Daoy (cell line): ENCODE results near the gene MSRB3. TPM values are rescaled to one million over a fixed set of nuclear protein-coding genes. Genes with fewer than 3 reads are reported as not detected.

Experiments used
- DNase-seq: peaks from one replicate; pipeline ENCODE4 v3.0.0-alpha.2; 2015; ENCODE audit warnings: low read depth
- total RNA-seq: library from RNA; depleted of rRNA; stranded (reverse); fragments of >200 nt; shearing (Covaris generic); gene quantifications from 2 replicates; pipeline ENCODE4 v1.2.3, GENCODE V29; 2014

MSRB3 gene
- total RNA-seq, 1 experiment from 2014 or later = 25.3 TPM

DNA sequence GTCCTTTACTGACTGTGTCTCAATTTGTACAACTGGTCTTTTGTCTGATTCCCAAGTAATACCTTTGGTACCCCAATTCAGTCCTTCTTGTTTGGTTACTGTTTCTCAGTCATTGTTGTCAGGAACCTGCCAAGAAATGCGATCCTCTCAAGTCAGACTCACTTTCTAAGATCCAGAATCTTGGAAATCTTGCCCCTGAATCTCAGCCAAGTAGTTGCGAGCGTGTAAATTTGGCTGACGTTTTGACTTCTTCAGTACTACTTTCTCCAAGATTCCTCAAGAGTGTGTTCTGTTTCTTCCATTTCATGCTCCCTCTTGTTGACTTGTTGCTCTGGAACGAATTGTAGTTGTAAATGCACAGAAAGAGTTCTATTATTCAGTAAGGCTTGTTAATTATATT, 114.0 kb downstream of the MSRB3 start:
- no peak for DNase-seq

- no peak for DNase-seq
These were observed 124.7 kb downstream of the MSRB3 start for GRCh38 chr12:65403188-65403587.

DNA sequence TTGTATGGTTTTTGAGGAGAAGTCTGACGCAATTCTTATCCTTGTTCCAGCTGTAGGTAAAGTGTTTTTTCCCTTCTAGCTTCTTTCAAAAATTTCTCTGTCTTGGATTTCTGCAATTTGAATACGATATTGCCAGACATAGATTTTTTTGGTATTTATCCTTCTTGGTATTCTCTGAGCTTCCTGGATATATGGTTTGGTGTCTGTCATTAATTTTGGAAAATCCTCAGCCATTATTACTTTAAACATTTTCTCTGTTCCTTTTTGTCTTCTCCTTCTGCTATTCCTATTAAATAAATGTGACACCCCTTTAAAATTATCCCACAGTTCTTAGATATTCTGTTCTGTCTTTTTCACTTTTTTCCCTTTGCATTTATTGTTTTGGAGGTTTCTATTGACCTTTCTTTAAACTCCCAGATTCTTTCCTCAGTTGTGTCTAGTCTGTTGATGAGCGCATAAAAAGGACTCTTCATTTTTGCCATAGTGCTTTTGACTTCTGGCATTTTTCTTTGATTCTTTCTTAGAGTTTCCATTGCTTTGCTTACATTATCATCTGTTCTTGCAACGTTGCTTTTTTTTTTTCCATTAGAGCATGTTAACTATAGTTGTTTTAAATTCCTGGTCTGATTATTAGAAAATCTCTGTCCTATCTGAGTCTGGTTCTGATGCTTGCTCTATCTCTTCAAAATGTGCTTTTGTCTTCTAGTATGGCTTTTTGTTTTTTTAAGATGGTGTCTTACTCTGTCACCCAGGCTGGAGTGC, 129.1 kb downstream of the MSRB3 start:
- no peak for DNase-seq

GRCh38 chr12:65408441-65408840, 130.0 kb downstream of the MSRB3 start:
- DNase-seq = no peak

DNA sequence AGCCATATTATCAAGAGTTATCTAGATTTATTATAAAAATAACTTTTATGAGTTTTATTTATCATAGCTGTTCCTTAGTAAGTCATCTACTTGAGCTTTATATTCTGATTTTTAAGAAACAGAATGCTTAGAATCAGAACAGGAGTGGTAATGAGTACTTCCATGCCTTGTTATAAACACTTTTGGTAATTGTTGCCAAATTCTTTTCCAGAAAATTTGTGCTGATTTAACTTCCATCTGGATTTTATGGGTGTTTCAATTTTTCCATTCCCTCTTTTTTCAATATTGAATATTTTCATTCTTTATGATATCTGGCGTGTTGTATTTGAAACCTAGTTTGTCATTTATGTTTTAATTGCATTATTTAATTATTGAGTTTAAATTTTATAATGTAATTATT, 131.2 kb downstream of the MSRB3 start:
- DNase-seq = no peak

DNA sequence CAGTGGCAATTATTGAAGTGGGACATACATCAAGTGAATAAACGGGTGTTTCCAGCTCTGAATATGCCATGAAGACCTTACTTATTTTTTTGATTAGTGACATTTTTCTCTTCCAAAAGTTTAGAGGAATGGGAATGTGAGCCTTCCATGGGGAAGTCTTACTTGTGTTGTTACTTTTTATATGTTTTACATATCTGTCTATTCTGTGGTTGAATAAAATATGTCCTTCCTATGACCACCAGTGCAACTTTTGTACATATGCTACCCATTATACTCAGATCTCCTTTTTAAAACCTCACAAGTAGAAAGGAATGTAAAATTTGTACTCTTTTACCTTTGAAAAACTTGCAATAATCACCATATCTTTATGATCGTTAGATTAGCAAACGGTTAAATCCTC, 132.7 kb downstream of the MSRB3 start:
- DNase-seq = no peak

DNA sequence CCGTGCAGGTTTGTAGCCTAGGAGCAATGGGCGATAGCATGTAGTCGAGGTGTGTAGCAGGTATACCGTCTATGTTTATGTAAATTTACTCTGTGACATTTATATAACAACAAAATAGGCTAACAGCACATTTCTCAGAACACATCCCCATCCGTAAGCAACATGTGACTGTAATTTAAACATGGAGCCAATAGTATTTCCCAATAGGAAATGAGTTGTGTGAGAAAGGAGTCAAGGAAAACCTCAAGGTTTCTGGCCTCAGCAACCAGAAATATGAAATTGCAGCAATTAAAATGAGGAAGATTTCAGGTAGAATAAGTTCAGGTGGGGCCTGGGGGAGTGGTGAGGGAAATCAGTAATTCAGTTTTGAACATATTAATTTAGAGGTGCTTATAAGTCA, 136.0 kb downstream of the MSRB3 start:
- no peak for DNase-seq

DNA sequence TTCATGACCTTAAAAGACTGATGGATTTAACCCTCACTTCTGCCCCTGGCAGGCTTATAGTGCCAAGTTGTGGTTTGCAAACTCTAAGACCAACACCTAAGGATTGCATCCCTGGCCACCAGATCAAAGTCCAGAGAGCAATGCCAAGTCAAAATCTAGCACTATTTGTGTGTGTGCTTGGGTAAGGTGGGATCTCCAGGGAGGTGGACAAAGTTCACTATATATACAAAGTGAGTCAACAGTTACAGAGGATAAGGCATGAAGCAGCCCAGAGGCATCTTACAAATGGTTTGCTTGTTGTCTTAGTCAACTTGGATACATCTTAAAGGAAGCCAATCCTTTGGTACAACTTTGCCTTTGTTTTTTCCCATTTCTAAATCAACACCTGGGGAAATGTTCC, 137.3 kb downstream of the MSRB3 start:
- no peak for DNase-seq

DNA sequence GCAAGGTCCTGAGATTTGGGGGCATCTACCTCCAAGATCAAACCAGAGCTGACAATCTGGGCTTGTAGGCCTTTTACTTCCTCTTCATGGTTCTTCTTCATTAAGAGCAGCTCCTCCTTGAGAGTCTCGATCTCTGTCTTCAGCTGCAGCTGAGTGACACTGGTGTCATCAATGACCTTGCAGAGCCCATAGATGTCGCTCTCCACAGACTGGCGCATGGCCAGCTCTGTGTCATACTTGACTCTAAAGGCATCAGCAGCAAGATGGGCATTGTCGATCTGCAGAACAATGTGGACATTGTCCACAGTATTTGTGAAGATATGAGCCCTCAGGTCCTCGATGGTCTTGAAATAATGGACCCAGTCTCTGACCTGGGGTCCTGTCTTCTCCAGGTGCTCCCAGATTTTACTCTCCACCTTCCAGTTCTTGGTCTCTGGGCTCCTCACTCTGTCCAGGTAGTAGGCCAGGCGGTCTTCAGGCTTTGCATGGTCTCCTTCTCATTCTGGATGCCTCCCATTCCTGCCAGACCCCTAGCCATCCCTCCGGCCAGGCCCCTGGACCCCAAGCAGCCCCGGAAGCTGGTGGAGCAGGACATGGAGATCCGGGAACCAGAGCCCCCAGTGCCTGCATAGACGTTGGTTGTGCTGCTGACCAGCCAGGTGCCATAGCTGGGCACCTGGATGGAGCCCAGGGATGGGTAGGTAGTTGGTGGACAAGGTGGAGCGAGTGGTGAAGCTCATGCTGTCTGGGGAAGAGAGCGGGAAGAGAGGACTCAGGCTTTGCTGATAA, 141.0 kb downstream of the MSRB3 start:
- DNase-seq = no peak

DNA sequence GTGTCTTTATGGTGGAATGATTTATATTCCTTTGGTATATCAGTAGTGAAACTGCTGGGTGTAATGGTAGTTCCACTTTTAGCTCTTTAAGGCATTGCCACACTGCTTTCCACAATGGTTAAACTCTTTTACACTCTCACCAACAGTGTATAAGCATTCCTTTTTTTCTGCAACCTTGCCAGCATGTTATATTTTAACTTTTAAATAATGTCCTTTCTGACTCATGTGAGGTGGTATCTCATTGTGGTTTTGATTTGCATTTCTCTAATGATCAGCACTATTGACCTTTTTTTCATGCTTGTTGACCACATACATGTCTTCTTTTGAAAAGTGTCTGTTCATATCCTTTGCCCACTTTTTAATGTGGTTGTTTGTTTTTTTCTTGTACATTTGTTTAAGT, 142.5 kb downstream of the MSRB3 start:
- no peak for DNase-seq

DNA sequence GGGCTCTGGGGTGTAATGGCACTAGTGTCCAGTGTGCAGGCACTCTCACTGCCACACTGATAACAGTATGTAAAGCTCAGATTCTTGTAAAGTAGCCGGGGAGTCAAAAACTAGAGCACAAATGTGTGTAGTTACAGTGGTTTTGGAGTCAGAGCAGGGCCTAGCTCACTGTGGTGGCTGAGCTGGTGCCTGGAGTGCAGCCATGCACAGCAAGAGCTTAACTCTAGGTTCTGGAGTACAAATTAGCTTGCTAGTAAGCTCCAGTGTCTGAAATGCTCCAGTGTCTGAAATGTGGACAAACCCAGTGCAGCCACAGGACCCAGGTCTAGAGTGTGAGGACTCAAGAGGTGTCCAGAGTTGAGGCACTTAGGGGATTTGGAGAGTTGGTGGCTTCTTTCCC, 149.2 kb downstream of the MSRB3 start:
- DNase-seq = no peak

DNA sequence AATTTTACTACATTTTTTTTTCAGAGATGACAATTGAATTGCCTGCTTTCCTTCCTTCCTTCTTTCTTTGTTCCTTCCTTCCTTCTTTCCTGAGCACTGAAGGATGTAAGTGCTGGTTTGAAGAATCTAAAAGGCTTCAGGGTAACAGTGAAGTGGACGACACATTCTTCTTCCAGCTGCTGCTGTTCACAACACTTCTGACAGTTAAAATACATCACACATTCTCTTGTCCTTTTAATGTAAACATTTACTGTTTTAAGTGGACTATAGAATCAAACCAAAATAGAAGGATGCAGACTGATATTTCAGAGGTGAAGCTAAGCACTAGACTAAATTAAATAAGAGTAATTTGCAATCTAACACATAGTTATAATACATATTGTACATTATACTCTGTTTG, 151.5 kb downstream of the MSRB3 start:
- no peak for DNase-seq

DNA sequence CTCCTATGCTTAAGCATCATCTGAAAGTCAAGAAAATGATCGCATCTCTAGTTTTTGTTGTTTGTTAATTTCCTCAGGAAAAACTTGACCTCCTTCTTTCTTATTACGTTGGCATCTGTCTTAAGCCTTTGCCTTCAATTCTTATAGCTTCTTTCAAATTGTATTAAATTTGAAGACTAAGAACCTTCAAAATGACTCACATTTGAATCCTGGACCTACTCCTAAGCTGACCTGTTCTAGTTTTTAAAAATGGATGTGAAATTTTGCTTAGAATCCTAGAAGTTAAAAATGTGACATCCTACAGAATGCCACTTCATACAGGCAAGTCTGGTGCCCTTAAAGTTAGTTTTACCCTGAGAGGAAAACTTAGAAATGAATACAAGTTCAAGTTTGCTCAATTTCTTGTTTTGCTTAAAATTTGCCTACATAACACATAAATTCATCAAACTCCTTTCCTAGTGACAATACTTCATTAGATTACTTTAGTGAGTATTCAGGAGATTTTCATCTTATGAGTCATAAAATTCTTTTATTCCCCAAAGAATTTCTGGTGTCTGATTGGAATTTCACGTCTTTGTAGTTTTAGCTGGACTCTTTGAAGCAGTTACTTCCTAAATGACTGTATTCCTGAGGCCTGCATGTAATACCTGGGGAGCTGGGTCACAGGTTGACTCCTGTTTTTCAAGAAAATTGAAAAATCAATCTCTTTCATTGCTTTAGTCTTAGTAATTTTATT, 152.3 kb downstream of the MSRB3 start:
- DNase-seq = peak; percentile 67

DNA sequence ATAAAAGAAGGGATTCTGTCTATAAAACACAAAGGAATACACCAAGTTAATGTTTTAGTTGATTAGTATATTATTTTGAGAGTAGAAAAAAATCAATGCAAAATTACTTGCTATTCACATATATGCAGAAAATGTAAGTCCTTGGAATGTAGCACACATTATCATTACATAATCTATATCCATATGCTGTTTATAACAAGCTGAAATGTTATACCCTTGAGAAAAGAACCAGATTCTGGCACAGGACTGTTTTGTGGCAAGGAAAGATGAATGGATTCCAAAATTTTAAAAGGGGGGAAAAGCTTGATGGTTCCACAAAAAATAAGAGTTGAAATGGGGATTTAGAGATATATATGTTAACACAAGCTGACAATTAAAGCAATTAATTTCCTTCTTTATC, 153.6 kb downstream of the MSRB3 start:
- no peak for DNase-seq

DNA sequence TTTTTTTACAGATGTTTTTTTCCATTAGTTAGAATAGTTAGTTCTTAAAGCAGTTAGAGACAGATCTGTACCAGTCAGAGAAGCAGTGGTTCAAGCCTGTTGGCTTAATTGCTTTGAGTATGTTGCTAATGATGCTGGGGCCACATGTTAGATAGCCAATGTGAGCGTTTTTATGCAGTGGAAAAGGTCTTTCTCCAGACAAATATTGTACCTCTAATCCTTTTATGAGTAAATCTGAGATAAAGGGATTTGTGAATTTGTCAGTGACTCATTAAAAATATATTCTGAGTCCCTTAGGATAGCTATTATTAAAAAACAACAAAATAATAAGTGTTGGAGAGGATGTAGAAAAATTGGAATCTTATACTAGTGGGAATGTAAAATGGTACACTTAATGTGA, 154.2 kb downstream of the MSRB3 start:
- DNase-seq = no peak

- DNase-seq = no peak
These were observed 156.3 kb downstream of the MSRB3 start for GRCh38 chr12:65434737-65435136.

DNA sequence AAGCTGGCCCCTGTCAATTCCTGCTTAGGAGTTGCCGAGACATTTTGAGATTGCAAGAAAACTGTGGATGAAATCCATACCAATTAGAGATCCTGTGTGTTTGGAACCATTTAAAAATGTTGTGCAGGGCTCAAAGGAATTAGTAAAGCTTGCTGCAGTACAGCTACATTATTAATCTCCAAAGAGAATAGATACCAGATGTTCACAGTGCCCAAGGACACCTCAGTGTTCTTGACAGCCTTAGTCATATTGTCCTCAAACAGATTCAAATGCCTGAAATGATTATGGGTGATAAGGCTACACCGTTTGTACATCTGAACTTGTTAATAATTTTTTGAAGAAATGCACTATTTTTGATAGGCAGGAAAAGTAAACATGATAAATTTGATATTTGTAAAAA, 164.6 kb downstream of the MSRB3 start:
- no peak for DNase-seq

- DNase-seq = no peak
These were observed 166.5 kb downstream of the MSRB3 start for GRCh38 chr12:65444996-65445395.

GRCh38 chr12:65446901-65447300, 168.4 kb downstream of the MSRB3 start:
- DNase-seq = no peak

DNA sequence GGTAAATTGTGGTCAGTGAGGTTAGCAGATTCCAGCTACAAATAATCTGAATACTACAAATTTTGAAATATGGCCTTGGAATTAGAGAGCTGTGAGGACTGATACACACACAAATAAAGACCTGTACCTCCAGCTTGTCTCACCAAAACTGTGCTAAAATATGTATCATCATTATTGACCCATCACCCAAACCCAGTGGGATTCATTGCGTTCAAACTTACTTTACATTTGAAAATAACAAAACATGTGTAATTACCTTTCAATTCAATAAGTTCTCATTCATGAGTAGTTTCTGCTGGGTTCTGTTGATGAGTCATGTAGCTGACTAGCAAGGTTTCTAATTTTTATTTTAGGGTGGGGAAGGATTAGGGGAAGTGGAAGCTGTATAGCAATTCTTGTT, 170.9 kb downstream of the MSRB3 start:
- DNase-seq = peak; percentile 15

- no peak for DNase-seq
These were observed 172.1 kb downstream of the MSRB3 start for GRCh38 chr12:65450625-65451024.

DNA sequence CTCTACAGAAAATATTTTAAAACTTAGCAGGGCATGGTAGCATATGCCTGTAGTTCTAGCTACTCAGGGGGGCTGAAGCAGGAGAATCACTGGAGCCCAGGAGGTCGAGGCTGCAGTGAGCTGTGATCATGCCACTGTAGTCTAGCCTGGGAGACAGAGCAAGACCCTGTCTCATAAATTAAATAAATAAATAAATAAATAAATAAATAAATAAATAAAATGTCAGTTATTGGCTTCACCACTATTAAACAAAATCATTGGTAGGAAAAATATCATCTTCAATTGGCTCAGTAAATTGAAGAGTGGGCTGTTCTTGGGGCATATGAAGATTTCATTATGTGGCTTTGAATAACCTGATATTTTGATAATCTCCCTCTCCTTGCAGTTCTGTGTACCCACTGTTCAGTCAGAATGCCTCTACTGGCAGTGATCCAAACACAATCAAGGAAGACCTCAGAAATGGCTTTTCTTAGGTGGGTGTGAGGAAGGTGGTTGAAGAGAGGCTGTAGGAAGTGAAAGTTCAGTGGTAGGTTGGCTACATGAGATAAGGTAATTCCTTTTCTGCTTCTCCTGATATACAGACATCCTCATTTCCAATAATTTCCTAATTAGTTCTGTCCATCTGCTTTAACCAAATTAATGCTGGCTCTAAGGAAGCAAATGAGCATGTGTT, 175.8 kb downstream of the MSRB3 start:
- DNase-seq = no peak
